A549 (cell line): ENCODE data around the gene ADGRG3. TPM values are rescaled to one million over a fixed set of nuclear protein-coding genes. Genes with fewer than 3 reads are reported as not detected.

Experiments
- ATOH8 ChIP-seq: fragments of 250-450 bp; sonication (Bioruptor Pico); IDR thresholded peaks from 2 replicates; pipeline ENCODE4 v1.5.0; 2020; ENCODE audit warnings: low read depth, mild to moderate bottlenecking, moderate library complexity
- CBX2 ChIP-seq: fragments of 200-600 bp; sonication (generic); IDR thresholded peaks from 2 replicates; pipeline ENCODE4 v1.6.1; 2016; ENCODE audit warnings: low read depth, mild to moderate bottlenecking, borderline replicate concordance
- CBX8 ChIP-seq: fragments of 200-600 bp; sonication (generic); IDR thresholded peaks from 2 replicates; pipeline ENCODE4 v1.6.1; 2016
- CEBPB ChIP-seq, 2 experiments: fragments of >200 bp in 1 of 2; sonication (Bioruptor Twin) in 1 of 2; formaldehyde crosslinking in 1 of 2; IDR thresholded peaks; 2 replicates each; pipeline ENCODE4 v1.6.1; 2012 to 2016
- CHD2 ChIP-seq: fragments of 150-350 bp; IDR thresholded peaks from 2 replicates; pipeline ENCODE4 v1.6.1; 2014; ENCODE audit warnings: low read length; ENCODE audit not compliant: partially characterized antibody
- CTCF ChIP-seq: fragments of >200 bp; sonication (Bioruptor Twin); formaldehyde crosslinking; IDR thresholded peaks from 3 replicates; pipeline ENCODE4 v1.5.1; 2016
- EHF ChIP-seq: fragments of 250-450 bp; sonication (Bioruptor Pico); IDR thresholded peaks from 2 replicates; pipeline ENCODE4 v1.5.0; 2020; ENCODE audit warnings: mild to moderate bottlenecking
- ELK1 ChIP-seq: fragments of 150-350 bp; IDR thresholded peaks from 2 replicates; pipeline ENCODE4 v1.6.1; 2014; ENCODE audit warnings: low read depth, mild to moderate bottlenecking, low read length
- EP300 ChIP-seq, 2 experiments: fragments of >200 bp; sonication (Bioruptor Twin); formaldehyde crosslinking; IDR thresholded peaks; 2 replicates in 1 of 2; 3 replicates in 1 of 2; pipeline ENCODE4 v1.6.1; 2016 to 2017
- FOSB ChIP-seq: fragments of 250-450 bp; sonication (Bioruptor Pico); IDR thresholded peaks from 2 replicates; pipeline ENCODE4 v1.5.0; 2020; ENCODE audit warnings: mild to moderate bottlenecking, moderate library complexity
- FOSL2 ChIP-seq, 2 experiments: fragments of 450-650 bp in 1 of 2; fragments of >200 bp in 1 of 2; sonication (Bioruptor Twin) in 1 of 2; formaldehyde crosslinking; IDR thresholded peaks; 2 replicates each; pipeline versions ENCODE4 v1.5.0 to v1.6.1; 2016 to 2020; ENCODE audit warnings: mild to moderate bottlenecking in 1 of 2, moderate library complexity in 1 of 2
- FOXS1 ChIP-seq: fragments of 250-450 bp; sonication (Bioruptor Pico); IDR thresholded peaks from 2 replicates; pipeline ENCODE4 v1.5.0; 2020; ENCODE audit warnings: mild to moderate bottlenecking, moderate library complexity
- HMGXB4 ChIP-seq: fragments of 250-450 bp; sonication (Bioruptor Pico); IDR thresholded peaks from 2 replicates; pipeline ENCODE4 v1.5.0; 2021; ENCODE audit warnings: mild to moderate bottlenecking, moderate library complexity, borderline replicate concordance
- HOXB5 ChIP-seq: fragments of 250-450 bp; sonication (Bioruptor Pico); IDR thresholded peaks from 2 replicates; pipeline ENCODE4 v1.5.0; 2020; ENCODE audit warnings: mild to moderate bottlenecking, moderate library complexity
- KDM5A ChIP-seq: fragments of 200-600 bp; sonication (generic); IDR thresholded peaks from 2 replicates; pipeline ENCODE4 v1.6.1; 2016; ENCODE audit warnings: antibody characterized with exemption, mild to moderate bottlenecking
- MAX ChIP-seq: IDR thresholded peaks from 2 replicates; pipeline ENCODE4 v1.6.1; 2012
- MAZ ChIP-seq: fragments of 150-350 bp; IDR thresholded peaks from 2 replicates; pipeline ENCODE4 v1.6.1; 2014; ENCODE audit warnings: antibody characterized with exemption, low read depth, low read length, borderline replicate concordance
- NPAS2 ChIP-seq: fragments of 250-450 bp; sonication (Bioruptor Pico); IDR thresholded peaks from 2 replicates; pipeline ENCODE4 v1.8.0; 2022; ENCODE audit warnings: mild to moderate bottlenecking, moderate library complexity, borderline replicate concordance
- PBX3 ChIP-seq: IDR thresholded peaks from 2 replicates; pipeline ENCODE4 v1.6.1; 2012
- PHF8 ChIP-seq: fragments of 200-600 bp; sonication (generic); IDR thresholded peaks from 2 replicates; pipeline ENCODE4 v1.6.1; 2016; ENCODE audit warnings: low read depth, mild to moderate bottlenecking, antibody characterized with exemption, moderate library complexity, borderline replicate concordance
- POLR2AphosphoS2 ChIP-seq: conservative IDR thresholded peaks from 2 replicates; pipeline ENCODE4 v1.6.1; 2012; ENCODE audit warnings: low read length, improper control_type of control experiment, inconsistent platforms
- RAD21 ChIP-seq, 2 experiments: fragments of >200 bp in 1 of 2; sonication (Bioruptor Twin) in 1 of 2; formaldehyde crosslinking in 1 of 2; IDR thresholded peaks in 1 of 2; conservative IDR thresholded peaks in 1 of 2; 2 replicates in 1 of 2; 3 replicates in 1 of 2; pipeline ENCODE4 v1.6.1; 2012 to 2018; ENCODE audit warnings: inconsistent platforms in 1 of 2
- REST ChIP-seq: fragments of 200-600 bp; sonication (generic); IDR thresholded peaks from 2 replicates; pipeline ENCODE4 v1.6.1; 2016; ENCODE audit warnings: antibody characterized with exemption, mild to moderate bottlenecking, moderate library complexity
- RNF2 ChIP-seq: fragments of 200-600 bp; sonication (generic); IDR thresholded peaks from 2 replicates; pipeline ENCODE4 v1.6.1; 2016; ENCODE audit warnings: low read depth, mild to moderate bottlenecking, antibody characterized with exemption, moderate library complexity, borderline replicate concordance
- SMC3 ChIP-seq: fragments of >200 bp; sonication (Bioruptor Twin); formaldehyde crosslinking; IDR thresholded peaks from 3 replicates; pipeline ENCODE4 v1.6.1; 2018; ENCODE audit warnings: inconsistent platforms
- TFCP2L1 ChIP-seq: fragments of 250-450 bp; sonication (Bioruptor Pico); IDR thresholded peaks from 2 replicates; pipeline ENCODE4 v1.5.0; 2021; ENCODE audit warnings: mild to moderate bottlenecking
- USF2 ChIP-seq: fragments of 450-650 bp; IDR thresholded peaks from 2 replicates; pipeline ENCODE4 v1.6.1; 2014; ENCODE audit warnings: antibody characterized with exemption
- ZNF302 ChIP-seq: fragments of 250-450 bp; sonication (Bioruptor Pico); IDR thresholded peaks from 2 replicates; pipeline ENCODE4 v1.9.0; 2021; ENCODE audit warnings: inconsistent platforms, mild to moderate bottlenecking, moderate library complexity
- polyA plus RNA-seq, 4 experiments: library from polyadenylated mRNA; depleted of rRNA in 3 of 4; stranded (reverse); fragments of >200 nt; fragmentation: RNase III in 1 of 4; extraction: RNeasy Plus Mini Kit Qiagen cat#74134 plus additional on column Dnase treatment in 1 of 4; gene quantifications; 2 replicates in 3 of 4; 3 replicates in 1 of 4; pipeline ENCODE4 v1.2.3, GENCODE V29; 2011 to 2017

ADGRG3 gene
- polyA plus RNA-seq, 2 of the 4 experiments (the other 2 are of a cell fraction), result 0.25 to 0.45 TPM

- TF ChIP-seq CTCF (peak; percentile 100), PBX3 (no peak), HOXB5 (CRISPR knock-in tag) (0 out of 2 replicates have a peak, but pooled peaks have one; percentile 54), MAX (peak; percentile 43; the same call in 1 of the 2 replicates), EHF (CRISPR knock-in tag) (no peak), RAD21 (conservative IDR thresholded peaks at IDR 0.05 in 1 of 2, IDR thresholded peaks at IDR 0.05 in 1 of 2) (peak; percentile 100), FOSL2 (IDR thresholded peaks at IDR 0.05) (no peak), FOSL2 (CRISPR knock-in tag; IDR thresholded peaks at IDR 0.05) (peak; percentile 29; the same call in 1 of the 2 replicates), CEBPB (IDR thresholded peaks at IDR 0.05) (no peak), EP300 (IDR thresholded peaks at IDR 0.05) (no peak), RNF2 (no peak), HMGXB4 (CRISPR knock-in tag) (no peak), FOXS1 (no peak), ZNF302 (CRISPR knock-in tag) (no peak), KDM5A (no peak), ELK1 (no peak), POLR2AphosphoS2 (no peak), CBX2 (no peak), PHF8 (no peak), CBX8 (no peak), ATOH8 (CRISPR knock-in tag) (no peak), MAZ (no peak), NPAS2 (no peak), USF2 (no peak), REST (no peak), CHD2 (no peak), TFCP2L1 (CRISPR knock-in tag) (no peak), SMC3 (peak; percentile 100), FOSB (no peak)
These were observed 19.3 kb upstream of the ADGRG3 start (continued) for GRCh38 chr16:57648581-57649442.
